GM23248 (cell line): ENCODE data around the gene LAG3.

Source experiments
- EZH2 ChIP-seq: fragments of 200-600 bp; sonication (generic); IDR thresholded peaks from 2 replicates; pipeline ENCODE4 v1.6.1; 2018; ENCODE audit warnings: antibody characterized with exemption, mild to moderate bottlenecking; ENCODE audit not compliant: insufficient read depth, poor library complexity, severe bottlenecking
- EZH2phosphoT487 ChIP-seq: fragments of 200-600 bp; sonication (generic); IDR thresholded peaks from 2 replicates; pipeline ENCODE4 v1.6.1; 2018; ENCODE audit warnings: antibody characterized with exemption, moderate library complexity, mild to moderate bottlenecking, low read depth; ENCODE audit not compliant: insufficient read depth

GRCh38 chr12:6816598-6816997 is 44.3 kb downstream of the LAG3 start:
- no peak for TF ChIP-seq EZH2
- TF ChIP-seq EZH2phosphoT487 = no peak
